ENCODE measurements around the gene STRIP1. TPM values are rescaled to one million over a fixed set of nuclear protein-coding genes. Genes with fewer than 3 reads are reported as not detected.

STRIP1 gene
- 10.8 to 14.4 TPM (median 13.3 TPM) in 5 replicates for total RNA-seq (2022; extraction: Qiagen RNA extraction; ENCODE audit: low read depth)

GRCh38 chr1:110034451-110035235 lies at the start of gene STRIP1:
STRIP1 (plus strand) TSS chr1:110034624; CDS start chr1:110034638, 14 bp downstream.

GRCh38 chr1:110070671-110071242 lies 36.3 kb downstream of the STRIP1 start, which contains the start of gene ALX3:
ALX3 (minus strand) TSS chr1:110070672; CDS start chr1:110070612, 60 bp downstream.

Other genes starting within 250 kb of the STRIP1 start
- 10.2 to 20.8 TPM (median 20.3 TPM) in 5 replicates for gene CSF1, start 123.8 kb upstream of the STRIP1 start, total RNA-seq (2022; extraction: Qiagen RNA extraction; ENCODE audit: low read depth)
- 43.5 to 60.0 TPM (median 49.5 TPM) in 5 replicates for gene AHCYL1, start 49.9 kb upstream of the STRIP1 start, total RNA-seq (2022; extraction: Qiagen RNA extraction; ENCODE audit: low read depth)
- not detected in 5 replicates for gene ALX3, start 36.0 kb downstream of the STRIP1 start, total RNA-seq (2022; extraction: Qiagen RNA extraction; ENCODE audit: low read depth)
- not detected in 5 replicates for gene UBL4B, start 77.8 kb downstream of the STRIP1 start, total RNA-seq (2022; extraction: Qiagen RNA extraction; ENCODE audit: low read depth)
- gene SLC6A17, start 115.9 kb downstream of the STRIP1 start, total RNA-seq (2022; extraction: Qiagen RNA extraction; ENCODE audit: low read depth) = 2.6 to 6.2 TPM (median 4.7 TPM) in 5 replicates
- gene KCNC4, start 175.7 kb downstream of the STRIP1 start, total RNA-seq (2022; extraction: Qiagen RNA extraction; ENCODE audit: low read depth) = 2.4 to 5.0 TPM (median 3.8 TPM) in 5 replicates